HFF-Myc (cell line): ENCODE results near the gene TET2.

Experiments
- DNase-seq: peaks from one replicate; pipeline ENCODE4 v3.0.0-alpha.2; 2011; ENCODE audit warnings: low read depth; ENCODE audit errors: extremely low read depth
- H3K4me3 ChIP-seq: replicated peaks from 2 replicates; pipeline ENCODE4 v1.5.1; 2011; ENCODE audit warnings: low read depth, mild to moderate bottlenecking, control low read depth, low read length
- TF ChIP-seq, protein P1 (sequence below): IDR thresholded peaks from 2 replicates; pipeline ENCODE4 v1.5.1; 2012; ENCODE audit warnings: mild to moderate bottlenecking, low read depth, low read length, control low read depth; ENCODE audit errors: missing control alignments

The TET2 gene

DNA sequence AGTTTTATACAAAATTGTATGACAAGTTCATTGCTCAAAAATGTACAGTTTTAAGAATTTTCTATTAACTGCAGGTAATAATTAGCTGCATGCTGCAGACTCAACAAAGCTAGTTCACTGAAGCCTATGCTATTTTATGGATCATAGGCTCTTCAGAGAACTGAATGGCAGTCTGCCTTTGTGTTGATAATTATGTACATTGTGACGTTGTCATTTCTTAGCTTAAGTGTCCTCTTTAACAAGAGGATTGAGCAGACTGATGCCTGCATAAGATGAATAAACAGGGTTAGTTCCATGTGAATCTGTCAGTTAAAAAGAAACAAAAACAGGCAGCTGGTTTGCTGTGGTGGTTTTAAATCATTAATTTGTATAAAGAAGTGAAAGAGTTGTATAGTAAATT, 131.0 kb downstream of the TET2 start:
- H3K4me3 ChIP-seq = no peak overlapping the region
- no peak for DNase-seq
- TF ChIP-seq, protein P1, sequence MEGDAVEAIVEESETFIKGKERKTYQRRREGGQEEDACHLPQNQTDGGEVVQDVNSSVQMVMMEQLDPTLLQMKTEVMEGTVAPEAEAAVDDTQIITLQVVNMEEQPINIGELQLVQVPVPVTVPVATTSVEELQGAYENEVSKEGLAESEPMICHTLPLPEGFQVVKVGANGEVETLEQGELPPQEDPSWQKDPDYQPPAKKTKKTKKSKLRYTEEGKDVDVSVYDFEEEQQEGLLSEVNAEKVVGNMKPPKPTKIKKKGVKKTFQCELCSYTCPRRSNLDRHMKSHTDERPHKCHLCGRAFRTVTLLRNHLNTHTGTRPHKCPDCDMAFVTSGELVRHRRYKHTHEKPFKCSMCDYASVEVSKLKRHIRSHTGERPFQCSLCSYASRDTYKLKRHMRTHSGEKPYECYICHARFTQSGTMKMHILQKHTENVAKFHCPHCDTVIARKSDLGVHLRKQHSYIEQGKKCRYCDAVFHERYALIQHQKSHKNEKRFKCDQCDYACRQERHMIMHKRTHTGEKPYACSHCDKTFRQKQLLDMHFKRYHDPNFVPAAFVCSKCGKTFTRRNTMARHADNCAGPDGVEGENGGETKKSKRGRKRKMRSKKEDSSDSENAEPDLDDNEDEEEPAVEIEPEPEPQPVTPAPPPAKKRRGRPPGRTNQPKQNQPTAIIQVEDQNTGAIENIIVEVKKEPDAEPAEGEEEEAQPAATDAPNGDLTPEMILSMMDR = no peak

DNA sequence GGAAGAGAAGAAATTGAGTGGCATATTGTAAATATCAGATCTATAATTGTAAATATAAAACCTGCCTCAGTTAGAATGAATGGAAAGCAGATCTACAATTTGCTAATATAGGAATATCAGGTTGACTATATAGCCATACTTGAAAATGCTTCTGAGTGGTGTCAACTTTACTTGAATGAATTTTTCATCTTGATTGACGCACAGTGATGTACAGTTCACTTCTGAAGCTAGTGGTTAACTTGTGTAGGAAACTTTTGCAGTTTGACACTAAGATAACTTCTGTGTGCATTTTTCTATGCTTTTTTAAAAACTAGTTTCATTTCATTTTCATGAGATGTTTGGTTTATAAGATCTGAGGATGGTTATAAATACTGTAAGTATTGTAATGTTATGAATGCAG, 132.6 kb downstream of the TET2 start:
- no peak overlapping the region for H3K4me3 ChIP-seq
- DNase-seq = no peak
- TF ChIP-seq, protein P1 = no peak

DNA sequence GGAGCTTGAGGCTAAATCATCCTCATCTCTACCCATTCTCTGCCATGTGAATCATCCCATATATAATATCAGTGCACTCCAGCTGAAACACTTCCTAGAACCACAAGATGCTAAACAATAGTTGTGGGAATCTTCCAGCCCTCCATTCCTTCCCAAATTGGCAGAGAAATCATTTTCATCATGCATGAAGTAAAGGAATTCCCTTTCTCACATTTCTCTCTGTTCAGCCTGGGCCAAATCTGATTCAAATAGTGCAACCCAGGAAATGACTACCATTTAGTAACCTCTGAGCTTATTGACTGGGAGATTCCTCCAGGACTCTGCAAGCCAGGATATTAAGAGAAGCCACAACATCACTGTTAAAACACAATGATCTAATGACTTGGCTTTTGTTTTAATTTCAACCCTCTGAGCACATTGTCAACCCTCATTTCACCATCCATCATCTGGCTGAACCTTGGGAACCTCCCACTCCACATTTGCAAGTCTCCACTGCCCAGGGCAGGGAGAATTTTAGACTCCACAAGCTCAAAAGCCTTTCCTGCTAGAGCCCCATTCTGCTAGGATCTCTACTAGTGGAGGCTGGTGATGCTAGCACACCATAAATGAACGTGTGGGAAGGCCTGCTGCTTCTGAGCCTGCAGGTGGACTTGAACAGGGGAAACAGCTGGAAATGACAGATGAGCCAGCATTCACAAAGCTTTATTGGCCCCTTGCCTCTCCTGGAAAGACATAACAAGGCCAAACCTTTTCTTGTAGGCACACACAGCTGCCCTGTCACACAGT, 133.9 kb downstream of the TET2 start:
- TF ChIP-seq, protein P1 = no peak
- no peak overlapping the region for H3K4me3 ChIP-seq
- peak; percentile 35 for DNase-seq

DNA sequence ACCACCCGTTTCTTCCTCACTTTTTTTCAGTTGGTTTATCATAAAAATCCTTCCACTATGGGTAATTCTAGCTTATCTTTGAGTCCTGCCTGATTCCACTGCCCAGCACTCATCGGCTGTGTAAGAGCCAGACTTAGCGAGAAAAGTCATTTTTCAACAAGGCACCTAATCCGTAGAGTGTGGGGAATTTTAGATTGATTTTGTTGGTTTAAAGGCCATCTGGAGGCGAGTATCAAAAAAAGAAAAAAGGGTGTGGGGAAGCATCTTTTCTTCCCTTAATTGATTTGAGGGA, 134.4 kb downstream of the TET2 start:
- TF ChIP-seq, protein P1 = no peak
- no peak overlapping the region for H3K4me3 ChIP-seq
- no peak for DNase-seq

DNA sequence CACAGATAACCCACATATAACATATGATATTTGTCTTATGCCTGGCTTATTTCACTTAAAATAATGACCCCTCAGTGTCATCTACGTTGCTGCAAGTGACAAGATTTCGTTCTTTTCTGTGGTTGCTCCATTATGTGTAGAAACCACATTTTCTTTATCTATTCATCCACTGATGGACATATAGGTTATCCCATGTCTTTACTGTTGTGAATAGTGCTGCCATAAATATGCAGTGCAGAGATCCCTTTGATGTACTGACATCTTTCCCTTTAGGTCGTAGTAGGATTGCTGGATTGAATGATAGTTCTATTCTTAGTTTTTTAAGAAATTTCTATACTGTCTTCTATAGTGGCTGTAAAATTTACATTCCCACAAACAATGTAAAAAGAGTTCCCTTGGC, 135.8 kb downstream of the TET2 start:
- DNase-seq = no peak
- no peak overlapping the region for H3K4me3 ChIP-seq
- TF ChIP-seq, protein P1 = no peak

DNA sequence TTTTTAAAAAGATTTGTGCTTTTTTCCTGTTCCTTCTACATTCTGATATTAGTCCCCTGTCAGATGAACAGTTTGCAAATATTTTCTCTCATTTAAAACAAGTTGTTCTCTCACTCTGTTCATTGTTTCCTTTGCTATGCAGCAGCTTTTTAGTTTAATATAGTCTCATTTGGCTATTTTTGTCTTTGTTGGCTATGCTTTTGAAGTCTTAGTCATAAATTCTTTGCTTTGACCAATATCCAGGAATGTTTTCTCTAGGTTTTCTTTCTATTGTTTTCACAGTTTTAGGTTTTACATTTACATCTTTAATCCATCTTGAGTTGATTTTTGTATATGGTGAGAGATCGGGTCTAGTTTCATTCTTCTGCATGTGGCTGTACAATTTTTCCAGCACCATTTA, 136.8 kb downstream of the TET2 start:
- no peak for DNase-seq
- no peak overlapping the region for H3K4me3 ChIP-seq
- TF ChIP-seq, protein P1 = no peak

DNA sequence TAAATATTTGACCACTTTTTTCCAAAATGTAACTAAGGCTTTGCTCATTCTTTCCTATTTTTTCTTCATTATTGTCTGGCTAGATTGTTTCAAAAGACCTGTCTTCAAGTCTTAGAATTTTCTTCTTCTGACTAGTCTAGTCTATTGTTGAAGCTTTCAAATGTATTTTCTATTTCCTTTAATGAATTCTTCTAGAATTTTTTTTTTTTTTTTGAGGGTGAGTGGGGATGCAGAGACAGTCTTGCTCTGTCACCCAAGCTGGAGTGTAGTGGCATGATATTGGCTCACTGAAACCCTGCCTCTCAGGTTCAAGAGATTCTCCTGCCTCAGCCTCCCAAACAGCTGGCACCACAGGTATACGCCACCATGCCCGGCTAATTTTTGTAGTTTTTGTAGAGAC, 141.4 kb downstream of the TET2 start:
- TF ChIP-seq, protein P1 = no peak
- no peak for DNase-seq
- H3K4me3 ChIP-seq = no peak overlapping the region
